HT-29 (cell line): ENCODE results near the gene DLG1. TPM values are rescaled to one million over a fixed set of nuclear protein-coding genes. Genes with fewer than 3 reads are reported as not detected.

Source experiments
- DNase-seq: peaks from one replicate; pipeline ENCODE4 v3.0.0-alpha.2; 2015; ENCODE audit warnings: low spot score
- total RNA-seq: library from RNA; depleted of rRNA; stranded (reverse); fragments of >200 nt; shearing (Covaris generic); gene quantifications from 2 replicates; pipeline ENCODE4 v1.2.3, GENCODE V29; 2014

DLG1 gene
- total RNA-seq, 1 experiment from 2014 or later = 36.7 TPM

GRCh38 chr3:197015790-197016736, 282.3 kb downstream of the DLG1 start:
- DNase-seq = no peak

- DNase-seq = no peak
Measured at GRCh38 chr3:197014942-197015575, 283.4 kb downstream of the DLG1 start.

GRCh38 chr3:197014024-197014423, 284.4 kb downstream of the DLG1 start:
- DNase-seq = no peak

GRCh38 chr3:197012540-197012883, 285.9 kb downstream of the DLG1 start:
- DNase-seq = no peak

- DNase-seq = no peak
Measured at GRCh38 chr3:197011780-197012539, 286.5 kb downstream of the DLG1 start.

- DNase-seq = no peak
Measured at GRCh38 chr3:197010556-197011351, 287.7 kb downstream of the DLG1 start.

GRCh38 chr3:197009532-197010019, 288.8 kb downstream of the DLG1 start:
- DNase-seq = no peak

- no peak for DNase-seq
Measured at GRCh38 chr3:197008436-197009209, 289.8 kb downstream of the DLG1 start.

GRCh38 chr3:197007953-197008352, 290.5 kb downstream of the DLG1 start:
- no peak for DNase-seq

GRCh38 chr3:197007296-197007940, 291.0 kb downstream of the DLG1 start:
- peak; percentile 22 for DNase-seq

- no peak for DNase-seq
Measured at GRCh38 chr3:197006860-197007259, 291.6 kb downstream of the DLG1 start.

GRCh38 chr3:197006446-197006845, 292.0 kb downstream of the DLG1 start:
- no peak for DNase-seq

GRCh38 chr3:197003461-197004385, 294.7 kb downstream of the DLG1 start:
- DNase-seq = peak; percentile 45

GRCh38 chr3:197002701-197003454, 295.5 kb downstream of the DLG1 start:
- DNase-seq = peak; percentile 87

- no peak for DNase-seq
Measured at GRCh38 chr3:197001972-197002700, 296.3 kb downstream of the DLG1 start.

- no peak for DNase-seq
Measured at GRCh38 chr3:197001106-197001971, 297.1 kb downstream of the DLG1 start.
